ENCODE results near the gene LRTM1.
A peak's percentile ranks its signal among the peaks of the same experiment; 100 is the strongest.

LRTM1 gene

DNA sequence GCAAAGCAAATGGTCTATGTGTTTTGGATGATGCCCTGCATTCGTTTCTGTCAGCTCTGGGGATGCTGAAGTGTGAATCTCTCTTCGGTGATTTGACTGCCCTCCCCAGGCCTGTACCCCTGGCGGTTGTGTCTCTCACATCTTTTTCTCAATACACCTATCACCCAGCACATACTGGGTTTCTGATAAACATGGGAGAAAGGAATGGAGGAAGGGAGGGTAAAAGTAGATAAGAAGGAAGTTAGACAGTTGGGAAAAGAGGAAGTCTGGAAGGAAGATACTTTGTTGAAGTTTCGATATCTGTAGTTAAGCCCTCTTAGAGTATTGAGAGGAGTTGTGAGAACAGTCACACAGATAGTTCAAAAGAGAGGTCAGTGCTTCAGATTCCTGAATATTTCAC is 35.8 kb upstream of the LRTM1 start:
- Histone ChIP-seq H3K4me3 (no peak overlapping the region), H3K36me3 (no peaks in the 10 kb centered on the region), H4K20me1 (no peaks in the 10 kb centered on the region; a peak in 1 of 22 replicates), H3K4me2 (peak overlapping the region in 10 of 11 experiments; percentile 1 to 74 (median 54); a peak in 17 of 22 replicates), H3K9me3 (replicated peaks in 1 of 11) (no peaks in the 10 kb centered on the region), H3K9ac (no peak overlapping the region), H3K27ac (no peak overlapping the region), H3K4me1 (peaks cover 19 to 56% (median 36%) of the 10 kb centered on the region in 10 experiments), H3K27me3 (peaks cover 0 to 13% (median 0%) of the 10 kb centered on the region in 11 experiments; a peak in 1 of 22 replicates)
- TF ChIP-seq Cebpa-rat (IDR thresholded peaks at IDR 0.05): no peak

DNA sequence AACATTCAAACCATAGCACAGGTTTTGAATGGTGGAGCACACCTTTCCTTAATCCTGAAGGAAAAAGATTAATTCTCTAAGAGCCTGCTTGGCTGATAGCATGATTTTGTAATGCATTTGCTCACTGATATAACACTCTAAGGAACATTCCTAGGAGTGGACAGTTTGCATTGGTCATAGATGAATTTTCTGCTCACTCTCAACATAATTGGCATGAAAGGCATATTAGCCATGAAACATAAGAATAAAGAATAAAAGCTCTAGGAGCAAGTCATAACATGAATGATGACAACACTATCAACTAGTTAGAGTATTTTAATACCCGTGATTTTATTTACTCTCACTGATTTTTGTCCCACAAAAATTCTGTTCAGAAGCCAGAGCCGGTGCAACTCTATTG is 34.3 kb upstream of the LRTM1 start:
- no peak for TF ChIP-seq Cebpa-rat (IDR thresholded peaks at IDR 0.05)
- H3K36me3 ChIP-seq: no peaks in the 10 kb centered on the region
- no peaks in the 10 kb centered on the region for H3K9me3 ChIP-seq (replicated peaks in 1 of 11)
- H3K27ac ChIP-seq: no peak overlapping the region
- no peak overlapping the region for H3K9ac ChIP-seq
- no peak overlapping the region for H3K4me2 ChIP-seq
- peaks cover 6 to 42% (median 22%) of the 10 kb centered on the region in 10 experiments for H3K4me1 ChIP-seq
- no peaks in the 10 kb centered on the region for H4K20me1 ChIP-seq
- 0 out of 22 replicates have a peak, but pooled peaks cover 0 to 10% (median 0%) of the 10 kb centered on the region in 11 experiments for H3K27me3 ChIP-seq
- H3K4me3 ChIP-seq: no peak overlapping the region

DNA sequence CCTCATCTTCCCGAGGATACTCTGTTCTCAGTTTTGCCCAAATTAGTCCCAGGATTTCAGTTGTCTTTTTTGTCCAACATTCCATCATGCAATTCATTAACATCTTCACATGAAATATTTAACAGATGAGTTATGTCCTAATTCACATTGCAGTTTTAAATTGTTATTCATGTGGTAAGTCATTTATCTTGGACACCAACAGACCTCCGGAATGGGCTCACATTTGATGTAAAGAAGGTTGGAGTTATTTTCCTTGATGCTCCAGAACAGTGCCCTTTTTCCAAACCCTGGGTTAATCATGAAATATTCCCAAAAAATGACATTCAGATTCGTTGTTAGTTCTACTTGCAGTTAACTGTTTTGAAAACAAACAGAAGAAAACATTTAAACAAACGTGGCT is 32.8 kb upstream of the LRTM1 start:
- no peaks in the 10 kb centered on the region for H4K20me1 ChIP-seq
- no peak for TF ChIP-seq Cebpa-rat (IDR thresholded peaks at IDR 0.05)
- no peaks in the 10 kb centered on the region for H3K36me3 ChIP-seq
- H3K4me1 ChIP-seq: peaks cover 0 to 27% (median 11%) of the 10 kb centered on the region in 10 experiments; a peak in 16 of 20 replicates
- no peak overlapping the region for H3K27ac ChIP-seq
- H3K27me3 ChIP-seq: no peaks in the 10 kb centered on the region
- no peak overlapping the region for H3K9ac ChIP-seq
- H3K9me3 ChIP-seq (replicated peaks in 1 of 11): no peaks in the 10 kb centered on the region
- H3K4me3 ChIP-seq: no peak overlapping the region
- H3K4me2 ChIP-seq: no peak overlapping the region

DNA sequence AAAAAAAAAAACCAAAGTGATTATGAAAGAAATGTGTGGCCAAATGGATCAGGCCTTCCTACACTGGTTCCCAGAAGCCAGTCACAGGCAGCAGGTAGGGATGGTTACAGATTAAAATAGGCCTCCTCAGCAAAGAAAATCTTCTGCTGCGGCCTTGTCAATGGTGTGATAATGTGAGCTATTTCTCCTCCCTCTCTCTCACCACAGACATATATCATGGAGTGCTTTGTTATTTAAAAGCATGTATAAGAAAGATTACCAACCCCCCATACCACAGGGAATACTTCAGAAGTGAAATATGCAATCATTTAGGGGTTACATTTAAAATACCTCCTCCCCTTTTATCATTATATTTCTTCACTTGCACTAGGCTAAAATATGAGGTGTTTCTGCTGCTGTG is 32.2 kb upstream of the LRTM1 start:
- peaks cover 0 to 21% (median 11%) of the 10 kb centered on the region in 10 experiments; a peak in 16 of 20 replicates for H3K4me1 ChIP-seq
- no peak for TF ChIP-seq Cebpa-rat (IDR thresholded peaks at IDR 0.05)
- H3K27ac ChIP-seq: no peak overlapping the region
- H3K36me3 ChIP-seq: no peaks in the 10 kb centered on the region
- H4K20me1 ChIP-seq: no peaks in the 10 kb centered on the region
- no peaks in the 10 kb centered on the region for H3K27me3 ChIP-seq
- H3K4me2 ChIP-seq: no peak overlapping the region
- H3K9ac ChIP-seq: no peak overlapping the region
- no peak overlapping the region for H3K4me3 ChIP-seq
- no peaks in the 10 kb centered on the region for H3K9me3 ChIP-seq (replicated peaks in 1 of 11)

GRCh38 chr3:54957711-54958110 is 29.9 kb upstream of the LRTM1 start:
- Histone ChIP-seq H3K4me1 (no peaks in the 10 kb centered on the region; a peak in 1 of 20 replicates), H3K9me3 (replicated peaks in 1 of 11) (no peaks in the 10 kb centered on the region), H3K4me3 (no peak overlapping the region), H3K27ac (no peak overlapping the region), H3K36me3 (no peaks in the 10 kb centered on the region), H3K27me3 (no peaks in the 10 kb centered on the region), H4K20me1 (no peaks in the 10 kb centered on the region), H3K4me2 (no peak overlapping the region), H3K9ac (no peak overlapping the region)
- TF ChIP-seq Cebpa-rat (IDR thresholded peaks at IDR 0.05): no peak

GRCh38 chr3:54955941-54956340 is 28.1 kb upstream of the LRTM1 start:
- H3K36me3 ChIP-seq: no peaks in the 10 kb centered on the region
- no peak overlapping the region for H3K4me3 ChIP-seq
- no peaks in the 10 kb centered on the region; a peak in 1 of 20 replicates for H3K4me1 ChIP-seq
- no peaks in the 10 kb centered on the region for H4K20me1 ChIP-seq
- no peak overlapping the region for H3K9ac ChIP-seq
- no peaks in the 10 kb centered on the region for H3K27me3 ChIP-seq
- no peaks in the 10 kb centered on the region for H3K9me3 ChIP-seq (replicated peaks in 1 of 11)
- H3K27ac ChIP-seq: no peak overlapping the region
- no peak overlapping the region for H3K4me2 ChIP-seq
- TF ChIP-seq Cebpa-rat (IDR thresholded peaks at IDR 0.05): no peak

DNA sequence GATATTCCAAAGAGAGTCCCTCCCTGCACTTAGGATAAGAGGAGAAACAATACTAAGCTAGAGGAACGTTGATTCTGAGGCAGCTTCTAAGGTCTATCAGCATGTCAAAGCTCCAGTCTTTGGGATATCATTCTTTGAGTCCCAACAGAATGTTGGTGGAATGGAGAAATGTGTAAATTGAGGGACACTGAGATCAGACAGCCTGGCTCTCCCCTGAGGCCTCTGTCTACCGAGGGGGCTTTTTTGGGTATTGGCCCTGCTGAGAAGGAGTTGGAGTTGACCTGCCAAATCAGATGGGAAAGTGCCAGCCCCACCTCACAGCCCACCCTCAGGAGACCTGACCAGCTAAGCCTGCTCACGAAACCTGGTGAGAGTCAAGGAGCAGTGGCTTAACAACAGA is 27.6 kb upstream of the LRTM1 start:
- no peak overlapping the region for H3K27ac ChIP-seq
- H3K9me3 ChIP-seq (replicated peaks in 1 of 11): no peaks in the 10 kb centered on the region
- no peaks in the 10 kb centered on the region for H4K20me1 ChIP-seq
- H3K4me2 ChIP-seq: no peak overlapping the region
- H3K4me3 ChIP-seq: no peak overlapping the region
- TF ChIP-seq Cebpa-rat (IDR thresholded peaks at IDR 0.05): no peak
- no peaks in the 10 kb centered on the region; a peak in 1 of 20 replicates for H3K4me1 ChIP-seq
- H3K27me3 ChIP-seq: no peaks in the 10 kb centered on the region
- no peak overlapping the region for H3K9ac ChIP-seq
- H3K36me3 ChIP-seq: no peaks in the 10 kb centered on the region

DNA sequence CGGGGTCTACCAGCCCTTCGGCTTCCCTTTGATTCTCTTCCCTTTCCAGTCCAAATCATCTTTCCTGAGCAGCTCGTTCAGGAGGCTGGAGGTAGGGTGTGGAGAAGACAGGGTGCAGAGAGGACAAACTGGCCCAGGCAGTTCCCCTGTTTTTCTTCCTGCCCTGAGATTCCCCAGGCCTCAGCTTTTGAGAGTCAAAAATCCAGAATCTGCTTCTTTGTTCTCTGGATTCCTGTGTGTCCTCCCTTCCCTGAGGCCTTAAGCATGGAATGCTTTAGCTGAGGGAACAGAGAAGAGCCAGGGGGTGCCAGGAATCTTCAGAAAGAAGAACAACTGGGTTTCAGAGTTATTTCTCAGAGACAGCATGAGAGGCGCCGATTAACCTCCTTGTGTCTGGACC is 26.7 kb upstream of the LRTM1 start:
- H3K4me1 ChIP-seq: no peaks in the 10 kb centered on the region; a peak in 1 of 20 replicates
- H3K27me3 ChIP-seq: no peaks in the 10 kb centered on the region
- no peaks in the 10 kb centered on the region for H3K9me3 ChIP-seq (replicated peaks in 1 of 11)
- H3K9ac ChIP-seq: no peak overlapping the region
- no peak overlapping the region for H3K27ac ChIP-seq
- H3K36me3 ChIP-seq: no peaks in the 10 kb centered on the region
- no peak for TF ChIP-seq Cebpa-rat (IDR thresholded peaks at IDR 0.05)
- H4K20me1 ChIP-seq: no peaks in the 10 kb centered on the region
- H3K4me2 ChIP-seq: no peak overlapping the region
- H3K4me3 ChIP-seq: no peak overlapping the region

GRCh38 chr3:54954022-54954421 is 26.2 kb upstream of the LRTM1 start:
- Histone ChIP-seq H4K20me1 (no peaks in the 10 kb centered on the region), H3K4me2 (no peak overlapping the region), H3K9me3 (replicated peaks in 1 of 11) (no peaks in the 10 kb centered on the region), H3K36me3 (no peaks in the 10 kb centered on the region), H3K27ac (no peak overlapping the region), H3K4me1 (no peaks in the 10 kb centered on the region; a peak in 1 of 20 replicates), H3K9ac (no peak overlapping the region), H3K27me3 (no peaks in the 10 kb centered on the region), H3K4me3 (no peak overlapping the region)
- no peak for TF ChIP-seq Cebpa-rat (IDR thresholded peaks at IDR 0.05)

DNA sequence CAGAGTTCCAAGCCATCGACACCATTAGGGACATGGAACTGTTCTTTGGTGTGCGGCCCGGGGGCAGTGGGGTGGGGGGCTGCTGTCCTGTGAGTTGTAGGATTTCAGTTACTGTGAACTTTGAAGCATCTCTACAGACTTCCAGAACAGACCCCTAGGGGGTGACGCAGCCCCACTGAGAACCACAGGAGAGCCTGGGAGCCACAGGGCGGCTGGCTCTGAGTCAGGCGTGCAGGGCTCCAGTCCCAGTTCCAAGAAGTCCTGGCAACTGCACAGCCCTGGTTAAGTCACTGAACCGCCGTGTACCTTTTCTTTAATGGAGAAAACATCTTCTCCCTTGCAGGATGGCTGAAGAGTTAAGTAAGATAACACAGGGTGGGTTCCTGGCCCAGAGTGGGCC is 23.5 kb upstream of the LRTM1 start:
- Histone ChIP-seq H3K27me3 (no peaks in the 10 kb centered on the region), H3K36me3 (no peaks in the 10 kb centered on the region), H3K27ac (no peak overlapping the region), H3K9ac (no peak overlapping the region), H3K4me1 (no peaks in the 10 kb centered on the region), H3K4me2 (no peak overlapping the region), H3K4me3 (no peak overlapping the region), H3K9me3 (replicated peaks in 1 of 11) (no peaks in the 10 kb centered on the region), H4K20me1 (no peaks in the 10 kb centered on the region)
- no peak for TF ChIP-seq Cebpa-rat (IDR thresholded peaks at IDR 0.05)

All from BLaER1 treated with 17β-estradiol and CSF1 and Interleukin-3, amounts not matched to agents 10 nM and 100 nM (cell line).